Retinal pigment epithelial cell (primary cell): Measurements from ENCODE around the gene KCNE4.

Source experiments
- DNase-seq: peaks from one replicate; pipeline ENCODE4 v3.0.0-alpha.2; 2010; ENCODE audit warnings: low read depth
- H3K4me3 ChIP-seq: 2 replicates; pipeline ENCODE4 v1.5.1; 2011; ENCODE audit warnings: mild to moderate bottlenecking, low read length, control low read depth, moderate library complexity
- TF ChIP-seq, protein P1 (sequence below): conservative IDR thresholded peaks from 2 replicates; pipeline ENCODE4 v1.5.1; 2011; ENCODE audit warnings: low read depth, low read length, control low read depth, inconsistent platforms

KCNE4 gene

DNA sequence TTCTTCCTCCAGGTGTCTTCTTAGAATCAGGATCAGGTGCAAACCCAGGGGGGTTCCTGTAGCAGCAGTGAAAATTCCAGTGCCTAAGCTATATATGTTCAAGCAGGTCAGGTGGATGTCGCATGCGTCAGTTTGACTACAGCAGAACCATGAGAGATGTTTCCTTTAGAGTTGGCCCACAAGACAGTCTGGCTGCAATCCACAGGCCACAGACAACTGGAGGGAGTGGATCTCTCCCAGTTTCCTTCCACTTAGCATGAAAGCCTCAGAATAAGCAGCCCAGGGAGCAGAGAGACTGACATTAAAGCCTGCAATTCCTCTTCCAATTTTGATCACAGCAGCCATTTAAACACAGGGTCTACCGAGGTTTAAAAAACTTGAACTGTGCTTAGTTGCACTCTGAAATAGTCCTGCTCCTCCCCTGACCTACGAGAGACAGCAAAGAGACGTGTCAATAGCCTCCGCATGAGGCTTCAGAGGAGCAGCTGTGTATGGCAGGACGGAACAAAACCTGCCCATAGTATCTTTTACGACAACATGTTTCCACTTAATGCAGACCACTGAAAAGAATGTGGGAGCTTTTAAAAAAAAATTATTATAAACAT lies 988 bp upstream of the KCNE4 start:
- TF ChIP-seq, protein P1, sequence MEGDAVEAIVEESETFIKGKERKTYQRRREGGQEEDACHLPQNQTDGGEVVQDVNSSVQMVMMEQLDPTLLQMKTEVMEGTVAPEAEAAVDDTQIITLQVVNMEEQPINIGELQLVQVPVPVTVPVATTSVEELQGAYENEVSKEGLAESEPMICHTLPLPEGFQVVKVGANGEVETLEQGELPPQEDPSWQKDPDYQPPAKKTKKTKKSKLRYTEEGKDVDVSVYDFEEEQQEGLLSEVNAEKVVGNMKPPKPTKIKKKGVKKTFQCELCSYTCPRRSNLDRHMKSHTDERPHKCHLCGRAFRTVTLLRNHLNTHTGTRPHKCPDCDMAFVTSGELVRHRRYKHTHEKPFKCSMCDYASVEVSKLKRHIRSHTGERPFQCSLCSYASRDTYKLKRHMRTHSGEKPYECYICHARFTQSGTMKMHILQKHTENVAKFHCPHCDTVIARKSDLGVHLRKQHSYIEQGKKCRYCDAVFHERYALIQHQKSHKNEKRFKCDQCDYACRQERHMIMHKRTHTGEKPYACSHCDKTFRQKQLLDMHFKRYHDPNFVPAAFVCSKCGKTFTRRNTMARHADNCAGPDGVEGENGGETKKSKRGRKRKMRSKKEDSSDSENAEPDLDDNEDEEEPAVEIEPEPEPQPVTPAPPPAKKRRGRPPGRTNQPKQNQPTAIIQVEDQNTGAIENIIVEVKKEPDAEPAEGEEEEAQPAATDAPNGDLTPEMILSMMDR: no peak
- DNase-seq: no peak
- peak overlapping the region; percentile 53 for H3K4me3 ChIP-seq

DNA sequence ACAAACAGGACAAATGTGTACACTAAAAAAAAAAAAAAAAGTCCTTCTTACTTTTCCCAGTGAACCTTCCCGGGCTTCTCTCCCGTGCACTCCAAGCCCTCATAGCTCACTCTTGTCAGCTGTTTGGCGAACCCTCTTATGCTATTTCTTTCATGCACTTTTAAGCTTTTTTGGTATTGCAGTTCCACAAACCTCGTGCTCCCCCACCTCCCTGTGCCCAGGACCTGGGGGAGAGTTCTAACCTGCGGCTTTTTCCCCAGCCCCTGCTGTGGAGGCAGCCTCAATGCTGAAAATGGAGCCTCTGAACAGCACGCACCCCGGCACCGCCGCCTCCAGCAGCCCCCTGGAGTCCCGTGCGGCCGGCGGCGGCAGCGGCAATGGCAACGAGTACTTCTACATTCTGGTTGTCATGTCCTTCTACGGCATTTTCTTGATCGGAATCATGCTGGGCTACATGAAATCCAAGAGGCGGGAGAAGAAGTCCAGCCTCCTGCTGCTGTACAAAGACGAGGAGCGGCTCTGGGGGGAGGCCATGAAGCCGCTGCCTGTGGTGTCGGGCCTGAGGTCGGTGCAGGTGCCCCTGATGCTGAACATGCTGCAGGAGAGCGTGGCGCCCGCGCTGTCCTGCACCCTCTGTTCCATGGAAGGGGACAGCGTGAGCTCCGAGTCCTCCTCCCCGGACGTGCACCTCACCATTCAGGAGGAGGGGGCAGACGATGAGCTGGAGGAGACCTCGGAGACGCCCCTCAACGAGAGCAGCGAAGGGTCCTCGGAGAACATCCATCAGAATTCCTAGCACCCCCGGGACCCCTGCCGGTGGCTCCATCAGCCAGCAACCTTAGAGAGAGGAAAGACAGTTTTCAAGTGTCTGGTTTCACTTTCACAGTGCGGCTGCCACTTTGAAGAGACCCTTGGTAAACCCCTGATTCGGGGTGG lies 826 bp downstream of the KCNE4 start:
- TF ChIP-seq, protein P1: no peak
- DNase-seq: no peak
- H3K4me3 ChIP-seq: peak overlapping the region; percentile 53

DNA sequence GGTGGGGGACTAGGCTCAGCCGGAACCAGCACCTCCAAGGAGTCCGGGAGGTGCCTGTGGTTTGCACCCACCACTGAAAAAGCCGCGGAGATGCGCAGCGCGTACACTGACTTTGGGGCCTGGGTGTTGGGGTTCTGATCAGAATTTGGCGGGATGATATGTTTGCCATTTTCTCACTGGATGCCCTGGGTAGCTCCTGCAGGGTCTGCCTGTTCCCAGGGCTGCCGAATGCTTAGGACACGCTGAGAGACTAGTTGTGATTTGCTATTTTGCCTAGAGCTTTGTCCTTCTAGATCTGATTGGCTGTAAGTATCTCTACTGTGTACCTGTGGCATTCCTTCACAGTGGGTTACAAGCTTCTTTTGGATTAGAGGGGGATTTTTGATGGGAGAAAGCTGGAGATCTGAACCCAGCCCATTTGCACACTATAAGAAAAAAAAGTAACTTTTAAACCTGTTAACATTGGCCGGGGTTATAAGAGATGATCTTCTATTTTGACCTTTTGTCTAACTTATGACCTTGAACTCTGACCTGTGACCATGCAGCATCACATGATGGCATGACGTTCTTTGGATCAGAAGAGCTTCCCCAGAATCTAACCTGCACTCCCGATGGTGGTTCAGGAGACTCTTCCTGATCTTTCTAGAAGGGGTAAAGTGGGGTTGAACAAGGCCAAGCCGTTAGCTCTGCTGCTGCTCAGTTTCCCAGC lies 1.6 kb downstream of the KCNE4 start:
- H3K4me3 ChIP-seq: no peak overlapping the region
- TF ChIP-seq, protein P1: no peak
- no peak for DNase-seq

- no peak overlapping the region for H3K4me3 ChIP-seq
- TF ChIP-seq, protein P1: no peak
- DNase-seq: peak; percentile 66
Measured at GRCh38 chr2:223054193-223054781, 2.3 kb downstream of the KCNE4 start.

GRCh38 chr2:223055140-223055539 lies 3.1 kb downstream of the KCNE4 start:
- H3K4me3 ChIP-seq: no peak overlapping the region
- TF ChIP-seq, protein P1: no peak
- DNase-seq: peak; percentile 87

DNA sequence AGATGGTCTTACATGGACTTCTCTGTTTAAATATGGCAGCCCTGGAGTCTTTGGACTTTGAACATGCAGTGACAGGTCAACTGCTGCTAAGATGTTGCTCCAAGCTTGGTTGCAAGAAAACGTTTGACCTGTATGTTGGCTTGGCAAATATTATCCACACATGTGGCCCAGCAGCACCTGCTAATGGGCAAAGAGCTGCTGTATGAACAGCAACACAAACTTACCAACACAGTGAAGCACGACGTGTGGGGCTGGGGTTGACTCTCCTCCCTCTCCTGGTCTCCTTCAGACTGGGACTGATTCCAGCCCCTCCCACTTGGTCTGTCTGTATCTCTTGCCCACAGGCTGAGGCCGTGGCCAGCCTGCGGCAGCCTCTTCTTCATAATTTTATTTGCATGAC lies 3.8 kb downstream of the KCNE4 start:
- DNase-seq: no peak
- TF ChIP-seq, protein P1: no peak
- no peak overlapping the region for H3K4me3 ChIP-seq
